ENCODE measurements around the gene MT1A.

DNA sequence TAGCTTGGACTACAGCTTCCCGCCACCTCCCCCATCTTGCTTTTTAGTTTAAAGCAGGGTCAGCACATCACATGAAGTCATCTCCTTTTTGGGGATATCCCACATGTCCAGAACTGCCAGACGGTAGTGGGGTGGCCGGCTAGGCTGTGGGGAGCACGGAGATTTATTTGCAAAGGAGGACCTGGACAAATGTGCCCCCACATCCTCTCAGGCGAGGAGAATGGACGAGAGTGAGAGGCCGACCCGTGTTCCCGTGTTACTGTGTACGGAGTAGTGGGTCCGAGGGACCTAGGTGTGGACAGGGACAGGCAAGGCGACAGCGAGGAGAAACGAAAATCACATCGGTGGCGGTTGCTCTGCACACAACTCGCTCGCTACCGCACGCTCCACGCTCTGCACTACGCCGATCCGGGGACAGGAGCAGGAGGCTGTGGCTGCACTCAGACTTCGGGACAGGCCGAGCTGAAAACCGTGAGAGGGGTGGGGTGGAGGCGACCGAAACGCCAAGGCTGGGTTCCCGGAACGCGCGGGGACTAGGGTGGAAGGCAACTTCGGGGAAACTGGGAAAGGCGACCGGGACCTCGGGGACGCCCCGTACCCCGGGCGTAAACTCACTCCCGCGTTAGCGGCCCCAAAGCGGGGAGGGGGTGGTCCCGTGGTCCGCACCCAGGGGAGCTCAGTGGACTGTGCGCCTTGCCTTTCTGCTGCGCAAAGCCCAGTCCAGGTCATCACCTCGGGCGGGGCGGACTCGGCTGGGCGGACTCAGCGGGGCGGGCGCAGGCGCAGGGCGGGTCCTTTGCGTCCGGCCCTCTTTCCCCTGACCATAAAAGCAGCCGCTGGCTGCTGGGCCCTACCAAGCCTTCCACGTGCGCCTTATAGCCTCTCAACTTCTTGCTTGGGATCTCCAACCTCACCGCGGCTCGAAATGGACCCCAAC, at the start of gene MT1A:
- TF ChIP-seq, protein P1, sequence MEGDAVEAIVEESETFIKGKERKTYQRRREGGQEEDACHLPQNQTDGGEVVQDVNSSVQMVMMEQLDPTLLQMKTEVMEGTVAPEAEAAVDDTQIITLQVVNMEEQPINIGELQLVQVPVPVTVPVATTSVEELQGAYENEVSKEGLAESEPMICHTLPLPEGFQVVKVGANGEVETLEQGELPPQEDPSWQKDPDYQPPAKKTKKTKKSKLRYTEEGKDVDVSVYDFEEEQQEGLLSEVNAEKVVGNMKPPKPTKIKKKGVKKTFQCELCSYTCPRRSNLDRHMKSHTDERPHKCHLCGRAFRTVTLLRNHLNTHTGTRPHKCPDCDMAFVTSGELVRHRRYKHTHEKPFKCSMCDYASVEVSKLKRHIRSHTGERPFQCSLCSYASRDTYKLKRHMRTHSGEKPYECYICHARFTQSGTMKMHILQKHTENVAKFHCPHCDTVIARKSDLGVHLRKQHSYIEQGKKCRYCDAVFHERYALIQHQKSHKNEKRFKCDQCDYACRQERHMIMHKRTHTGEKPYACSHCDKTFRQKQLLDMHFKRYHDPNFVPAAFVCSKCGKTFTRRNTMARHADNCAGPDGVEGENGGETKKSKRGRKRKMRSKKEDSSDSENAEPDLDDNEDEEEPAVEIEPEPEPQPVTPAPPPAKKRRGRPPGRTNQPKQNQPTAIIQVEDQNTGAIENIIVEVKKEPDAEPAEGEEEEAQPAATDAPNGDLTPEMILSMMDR (conservative IDR thresholded peaks at IDR 0.05), result no peak
- no peak for TF ChIP-seq ZFX (IDR thresholded peaks at IDR 0.05)
